Ureter (tissue), 1 donor: Measurements from ENCODE around the gene BICRA. TPM values are rescaled to one million over a fixed set of nuclear protein-coding genes. Genes with fewer than 3 reads are reported as not detected.
A peak's percentile ranks its signal among the peaks of the same experiment; 100 is the strongest.
"Not testable (repeated sequence)": the region's sequence is repeated elsewhere in the genome, so short reads cannot be mapped to it uniquely, and the experiment has no call there.

Experiments
- DNase-seq: peaks from one replicate; pipeline ENCODE4 v3.0.0-alpha.2; 2020; ENCODE audit warnings: low spot score
- total RNA-seq: library from RNA; stranded (reverse); gene quantifications from one replicate; pipeline ENCODE4 v1.2.4, GENCODE V29; 2023
- donor health status: DM: yes; HTN: yes; CAD: no.

Gene BICRA
- total RNA-seq, 1 donor from 2014 or later, result 19.4 TPM

DNA sequence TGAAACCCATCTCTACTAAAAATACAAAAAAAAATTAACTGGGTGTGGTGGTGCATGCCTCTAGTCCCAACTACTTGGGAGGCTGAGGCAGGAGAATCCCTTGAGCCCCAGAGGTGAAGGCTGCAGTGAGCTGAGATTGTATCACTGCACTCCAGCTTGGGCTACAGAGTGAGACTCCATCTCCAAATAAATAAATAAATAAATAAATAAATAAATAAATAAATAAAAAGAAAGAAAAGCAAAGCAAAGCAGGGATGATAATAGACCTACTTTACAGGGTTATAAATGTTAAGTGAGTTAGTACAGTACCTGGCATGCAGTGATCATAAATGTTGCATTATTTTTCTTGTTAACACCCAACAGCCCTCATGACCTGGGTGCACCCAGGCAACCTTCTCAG lies 105.9 kb downstream of the BICRA start:
- DNase-seq, result not testable (repeated sequence)

DNA sequence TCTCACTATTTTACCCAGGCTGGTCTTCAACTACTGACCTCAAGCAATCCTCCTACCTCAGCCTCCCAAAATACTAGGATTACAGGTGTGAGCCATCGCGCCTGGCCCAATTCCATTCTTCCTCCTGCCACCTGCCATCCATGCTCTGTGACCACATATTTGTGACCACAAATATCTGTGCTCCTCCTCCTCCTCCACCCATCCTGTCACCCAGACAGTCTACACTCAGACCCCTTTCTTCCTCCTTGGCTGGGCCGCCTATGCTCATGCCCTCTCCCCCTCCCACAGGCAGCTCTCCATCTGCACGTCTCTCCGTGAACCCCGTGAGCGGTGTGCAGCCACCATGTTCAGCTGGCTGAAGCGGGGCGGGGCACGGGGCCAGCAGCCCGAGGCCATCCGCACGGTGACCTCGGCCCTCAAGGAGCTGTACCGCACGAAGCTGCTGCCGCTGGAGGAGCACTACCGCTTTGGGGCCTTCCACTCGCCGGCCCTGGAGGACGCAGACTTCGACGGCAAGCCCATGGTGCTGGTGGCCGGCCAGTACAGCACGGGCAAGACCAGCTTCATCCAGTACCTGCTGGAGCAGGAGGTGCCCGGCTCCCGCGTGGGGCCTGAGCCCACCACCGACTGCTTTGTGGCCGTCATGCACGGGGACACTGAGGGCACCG lies 107.5 kb downstream of the BICRA start:
- DNase-seq, result no peak

DNA sequence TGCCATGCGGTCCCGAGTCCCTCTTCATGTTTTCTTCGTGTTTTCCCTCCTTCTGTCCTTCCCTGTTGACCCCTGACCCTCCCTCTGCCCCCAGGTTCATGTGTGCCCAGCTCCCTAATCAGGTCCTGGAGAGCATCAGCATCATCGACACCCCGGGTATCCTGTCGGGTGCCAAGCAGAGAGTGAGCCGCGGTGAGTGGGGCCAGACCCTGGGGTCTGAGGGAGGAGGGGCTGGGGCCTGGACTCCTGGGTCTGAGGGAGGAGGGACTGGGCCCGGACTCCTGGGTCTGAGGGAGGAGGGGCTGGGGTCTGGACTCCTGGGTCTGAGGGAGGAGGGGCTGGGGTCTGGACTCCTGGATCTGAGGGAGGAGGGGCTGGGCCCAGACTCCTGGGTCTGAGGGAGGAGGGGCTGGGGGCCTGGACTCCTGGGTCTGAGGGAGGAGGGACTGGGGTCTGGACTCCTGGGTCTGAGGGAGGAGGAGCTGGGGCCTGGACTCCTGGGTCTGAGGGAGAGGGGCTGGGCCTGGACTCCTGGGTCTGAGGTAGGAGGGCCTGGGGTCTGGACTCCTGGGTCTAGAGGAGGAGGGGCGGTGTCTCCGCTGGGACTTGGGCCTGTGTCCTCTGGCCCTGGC lies 109.6 kb downstream of the BICRA start:
- DNase-seq, result not testable (repeated sequence)

DNA sequence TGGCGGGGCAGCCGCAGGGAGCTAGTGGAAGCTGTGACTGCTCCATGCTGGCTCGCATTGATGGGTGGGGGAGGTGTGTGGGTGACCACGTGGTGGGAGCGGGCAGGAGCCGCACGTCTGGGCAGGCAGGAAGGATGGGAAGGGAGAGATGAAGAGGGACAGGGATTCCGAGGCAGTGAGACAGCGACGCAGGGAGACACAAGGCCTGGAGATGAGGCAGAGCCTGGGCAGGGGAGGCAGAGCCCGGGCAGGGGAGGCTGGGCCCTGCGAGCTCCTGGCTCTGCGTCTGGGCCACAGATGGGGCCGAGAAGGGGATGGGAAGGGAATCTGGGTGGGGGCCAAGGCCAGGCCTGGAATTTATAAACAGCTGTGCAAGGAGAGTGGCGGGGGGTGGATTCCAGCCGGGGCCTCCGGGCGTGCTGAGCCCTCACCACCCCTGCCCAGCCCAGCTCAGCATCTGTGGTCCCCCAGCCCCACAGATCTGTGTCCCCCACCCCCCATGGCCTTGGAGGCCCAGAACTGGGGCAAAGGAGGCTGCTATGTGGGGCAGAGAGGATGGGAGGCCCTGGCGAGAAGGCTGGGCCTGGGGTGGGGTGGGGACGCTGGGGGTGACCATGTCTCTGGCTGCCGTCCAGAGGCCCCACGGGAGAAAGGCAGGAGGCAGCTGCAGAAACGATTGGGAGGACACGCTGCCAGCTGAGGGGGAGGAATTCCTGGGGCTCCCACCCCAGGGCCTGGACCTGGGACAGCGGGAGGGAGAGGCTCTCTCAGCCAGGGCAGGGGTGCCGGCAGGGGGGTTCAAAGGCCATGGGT lies 110.3 kb downstream of the BICRA start:
- peak; percentile 88 for DNase-seq

DNA sequence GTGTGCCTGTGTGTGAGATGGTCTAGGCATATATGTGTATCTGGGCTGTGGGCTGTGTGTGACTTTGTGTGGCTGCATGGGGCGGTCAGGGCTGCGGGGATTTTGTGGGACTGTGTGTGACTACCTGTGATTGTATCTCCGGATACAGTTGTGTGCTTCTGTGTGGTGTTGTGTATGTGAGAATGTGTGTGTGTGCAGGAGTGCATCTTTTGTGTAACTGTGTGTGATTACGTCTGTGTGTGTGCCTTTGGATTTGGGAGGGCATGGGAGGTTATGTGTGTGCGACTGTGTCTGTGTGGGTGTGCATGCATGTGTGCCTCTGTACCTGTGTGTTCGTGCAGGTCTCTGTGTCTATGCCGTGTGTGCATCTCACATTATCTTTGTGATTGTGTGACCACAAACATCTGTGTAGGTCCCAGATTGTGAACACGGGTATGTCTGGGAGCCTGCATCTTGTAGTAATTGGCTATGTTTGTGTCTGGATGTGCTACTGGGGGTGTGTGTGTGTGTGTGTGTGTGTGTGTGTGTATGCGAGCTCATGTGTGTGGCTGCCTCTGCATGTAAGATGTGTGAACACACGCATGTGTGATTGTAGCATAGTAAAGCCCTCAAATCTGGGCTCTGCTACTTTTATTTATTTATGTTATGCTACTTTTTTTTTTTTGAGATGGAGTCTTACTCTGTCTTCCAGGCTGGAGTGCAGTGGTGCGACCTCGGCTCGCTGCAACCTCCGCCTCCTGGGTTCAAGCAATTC lies 111.9 kb downstream of the BICRA start:
- DNase-seq, result no peak

DNA sequence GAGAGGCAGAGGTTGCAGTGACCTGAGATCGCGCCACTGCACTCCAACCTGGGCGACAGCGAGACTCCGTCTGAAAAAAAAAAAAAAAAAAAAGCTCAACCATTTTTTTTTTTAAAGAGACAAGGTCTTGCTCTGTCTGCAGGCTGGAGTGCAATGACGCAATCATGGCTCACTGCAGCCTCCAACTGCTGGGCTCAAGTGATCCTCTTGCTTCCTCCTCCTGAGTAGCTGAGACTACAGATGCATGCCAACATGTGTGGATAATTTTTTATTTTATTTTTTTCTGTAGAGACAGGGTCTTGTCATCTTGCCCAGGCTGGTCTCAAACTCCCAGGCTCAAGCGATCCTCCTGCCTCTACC lies 114.6 kb downstream of the BICRA start:
- DNase-seq, result no peak

DNA sequence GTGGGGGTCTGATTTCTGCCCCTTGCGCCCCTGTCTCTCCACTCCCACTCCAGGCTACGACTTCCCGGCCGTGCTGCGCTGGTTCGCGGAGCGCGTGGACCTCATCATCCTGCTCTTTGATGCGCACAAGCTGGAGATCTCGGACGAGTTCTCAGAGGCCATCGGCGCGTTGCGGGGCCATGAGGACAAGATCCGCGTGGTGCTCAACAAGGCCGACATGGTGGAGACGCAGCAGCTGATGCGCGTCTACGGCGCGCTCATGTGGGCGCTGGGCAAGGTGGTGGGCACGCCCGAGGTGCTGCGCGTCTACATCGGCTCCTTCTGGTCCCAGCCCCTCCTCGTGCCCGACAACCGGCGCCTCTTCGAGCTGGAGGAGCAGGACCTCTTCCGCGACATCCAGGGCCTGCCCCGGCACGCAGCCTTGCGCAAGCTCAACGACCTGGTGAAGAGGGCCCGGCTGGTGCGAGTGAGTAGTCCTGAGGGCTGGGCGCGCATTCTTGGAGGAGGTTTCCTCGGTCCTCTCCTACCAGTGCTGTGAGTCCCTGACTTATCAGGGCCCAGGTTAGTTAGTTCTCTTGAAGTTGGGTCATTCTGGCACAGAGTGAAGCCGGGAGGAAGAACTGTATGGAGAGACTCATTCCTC lies 116.9 kb downstream of the BICRA start:
- DNase-seq, result peak; percentile 80

DNA sequence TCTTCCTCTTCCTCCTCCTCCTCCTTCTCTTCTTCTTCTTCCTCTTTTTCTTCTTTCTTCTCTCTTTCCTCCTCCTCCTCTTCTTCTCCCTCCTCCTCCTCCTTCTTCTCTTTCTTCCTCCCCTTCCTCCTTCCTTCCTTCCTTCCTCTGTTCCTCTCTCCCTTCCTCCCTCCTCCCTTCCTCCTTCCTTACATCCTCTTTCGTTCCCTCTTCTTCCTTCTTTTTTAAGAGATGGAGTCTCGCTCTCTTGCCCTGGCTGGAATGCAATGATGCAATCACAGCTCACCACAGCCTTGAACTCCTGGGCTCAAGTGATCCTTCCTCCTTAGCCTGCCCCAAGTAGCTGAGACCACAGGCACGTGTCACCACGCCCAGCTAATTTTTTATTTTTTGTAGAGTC lies 117.5 kb downstream of the BICRA start:
- no peak for DNase-seq

DNA sequence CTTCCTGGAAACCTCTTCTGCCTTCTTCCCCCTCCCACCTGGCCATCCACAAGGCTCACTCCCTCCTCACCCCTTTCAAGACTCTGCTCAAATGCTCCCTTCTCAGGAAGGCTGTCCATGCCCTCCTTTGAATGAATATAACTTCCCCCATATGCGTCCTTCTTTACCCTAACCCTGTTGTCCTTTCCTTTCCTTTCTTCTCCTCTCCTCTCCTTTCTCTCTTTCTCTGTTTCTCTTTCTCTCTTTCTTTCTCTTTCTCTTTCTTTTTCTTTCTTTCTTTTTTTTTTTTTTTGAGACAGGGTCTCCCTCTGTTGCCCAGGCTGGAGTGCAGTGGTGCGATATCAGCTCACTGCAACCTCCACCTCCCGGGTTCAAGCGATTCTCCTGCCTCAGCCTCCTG lies 119.4 kb downstream of the BICRA start:
- not testable (repeated sequence) for DNase-seq

DNA sequence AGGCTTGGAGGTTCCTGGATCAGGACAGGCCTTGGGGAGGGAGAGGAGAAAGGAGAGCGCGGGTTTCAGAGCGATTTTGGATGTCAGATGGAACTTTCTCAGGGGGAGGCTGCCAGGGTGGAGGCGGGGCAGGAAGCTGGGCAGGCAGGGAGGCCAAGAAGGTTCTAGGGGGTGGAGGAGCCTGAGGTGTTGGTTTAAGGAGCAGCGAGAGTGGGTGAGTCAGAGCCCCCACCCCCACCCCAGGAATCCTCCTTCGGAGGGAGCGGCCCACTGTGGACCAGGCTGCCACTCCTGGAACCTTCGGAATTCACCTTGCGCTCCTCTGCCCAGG lies 120.5 kb downstream of the BICRA start:
- DNase-seq, result peak; percentile 80

DNA sequence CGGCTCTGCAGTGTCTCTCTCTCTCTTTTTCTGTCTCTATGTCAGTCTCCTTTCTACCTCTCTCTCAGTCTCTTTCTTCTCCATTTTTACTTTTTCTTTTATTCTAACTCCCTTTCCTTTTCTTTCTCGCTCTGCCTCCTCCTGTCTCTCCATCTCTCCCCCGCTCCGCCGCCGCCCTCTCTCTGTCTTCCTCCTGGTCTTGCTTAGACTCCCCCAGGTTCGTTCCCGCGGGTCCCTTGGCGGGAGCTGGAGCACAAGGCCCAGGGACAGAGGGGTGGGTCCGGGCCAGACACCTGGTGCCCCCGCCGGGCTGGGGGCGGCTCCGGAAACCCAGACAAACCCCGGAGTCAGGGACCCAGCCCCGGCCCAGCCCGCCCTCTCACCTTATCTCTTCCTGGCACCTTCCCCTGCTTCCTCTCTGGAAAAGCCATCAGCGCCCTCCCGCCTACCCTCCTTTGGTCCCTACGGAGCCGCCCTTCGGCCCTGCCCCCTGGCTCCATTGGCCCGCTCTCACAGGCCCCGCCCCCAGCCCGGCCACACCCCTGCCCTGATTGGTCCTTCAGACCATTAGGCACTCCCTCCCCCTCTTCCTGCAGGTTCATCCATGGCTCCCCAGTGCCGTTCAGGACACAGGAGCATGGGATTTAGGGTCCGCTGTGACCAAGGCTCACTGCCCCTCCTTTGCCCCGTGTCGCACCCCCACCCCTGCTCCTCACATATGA lies 121.0 kb downstream of the BICRA start:
- peak; percentile 74 for DNase-seq

DNA sequence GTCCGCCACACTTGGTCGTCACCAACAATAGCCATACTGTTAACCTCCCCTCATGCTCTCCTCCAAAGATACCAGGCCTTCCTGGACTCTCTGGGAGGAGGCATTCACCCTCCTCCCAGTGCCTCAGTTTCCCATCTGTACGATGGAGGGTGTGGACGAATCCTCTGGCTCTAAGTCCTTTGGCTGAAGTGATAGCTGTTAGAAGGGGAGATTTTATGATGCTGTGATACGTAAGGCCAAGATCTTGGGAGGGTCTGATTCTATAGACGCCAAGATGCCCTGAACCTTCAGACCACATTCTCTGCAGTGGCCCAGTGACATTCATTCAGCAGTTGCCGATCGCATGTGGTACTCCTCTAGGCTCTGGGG lies 121.6 kb downstream of the BICRA start:
- no peak for DNase-seq

DNA sequence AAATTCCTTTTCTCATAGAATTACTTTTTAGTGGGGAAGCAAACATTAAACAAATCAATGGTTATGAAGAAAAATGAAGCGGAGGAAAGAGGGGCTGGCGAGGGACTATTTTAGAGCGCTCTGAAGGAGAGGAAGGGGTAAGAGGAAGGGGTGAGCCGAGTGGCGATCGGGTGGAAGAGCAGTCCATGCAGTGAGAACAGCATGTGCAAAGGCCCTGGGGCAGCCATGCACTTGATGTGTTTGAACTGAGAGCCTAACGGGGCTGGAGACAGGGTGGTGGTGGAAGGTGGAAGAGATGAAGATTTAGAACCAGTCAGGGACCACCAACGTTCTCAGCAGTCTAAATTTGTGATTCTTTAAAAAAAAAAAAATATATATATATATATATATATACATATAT lies 122.0 kb downstream of the BICRA start:
- DNase-seq, result no peak

DNA sequence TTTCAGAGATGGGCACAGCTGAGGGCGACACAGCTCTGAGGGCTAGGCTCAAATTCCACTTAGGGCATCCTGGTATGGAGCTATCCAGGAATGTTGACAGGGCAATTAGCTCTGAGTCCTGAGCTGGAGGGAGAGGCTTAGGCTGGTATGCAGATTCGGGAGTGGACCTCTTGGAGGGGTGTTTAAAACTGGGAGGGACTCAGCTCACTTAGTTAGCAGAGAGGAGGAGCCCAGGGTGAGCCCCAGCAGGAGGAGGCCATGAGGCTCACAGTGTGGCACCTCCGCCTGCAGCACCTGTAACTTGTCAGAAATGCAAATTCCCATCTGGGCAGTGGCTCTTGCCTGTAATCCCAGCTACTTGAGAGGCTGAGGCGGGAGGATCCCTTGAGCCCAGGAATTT lies 126.2 kb downstream of the BICRA start:
- DNase-seq, result no peak

DNA sequence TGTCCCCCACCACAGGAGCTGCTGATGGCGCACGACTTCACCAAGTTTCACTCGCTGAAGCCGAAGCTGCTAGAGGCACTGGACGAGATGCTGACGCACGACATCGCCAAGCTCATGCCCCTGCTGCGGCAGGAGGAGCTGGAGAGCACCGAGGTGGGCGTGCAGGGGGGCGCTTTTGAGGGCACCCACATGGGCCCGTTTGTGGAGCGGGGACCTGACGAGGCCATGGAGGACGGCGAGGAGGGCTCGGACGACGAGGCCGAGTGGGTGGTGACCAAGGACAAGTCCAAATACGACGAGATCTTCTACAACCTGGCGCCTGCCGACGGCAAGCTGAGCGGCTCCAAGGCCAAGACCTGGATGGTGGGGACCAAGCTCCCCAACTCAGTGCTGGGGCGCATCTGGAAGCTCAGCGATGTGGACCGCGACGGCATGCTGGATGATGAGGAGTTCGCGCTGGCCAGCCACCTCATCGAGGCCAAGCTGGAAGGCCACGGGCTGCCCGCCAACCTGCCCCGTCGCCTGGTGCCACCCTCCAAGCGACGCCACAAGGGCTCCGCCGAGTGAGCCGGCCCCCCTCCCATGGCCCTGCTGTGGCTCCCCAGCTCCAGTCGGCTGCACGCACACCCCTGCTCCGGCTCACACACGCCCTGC lies 132.1 kb downstream of the BICRA start:
- DNase-seq, result no peak

DNA sequence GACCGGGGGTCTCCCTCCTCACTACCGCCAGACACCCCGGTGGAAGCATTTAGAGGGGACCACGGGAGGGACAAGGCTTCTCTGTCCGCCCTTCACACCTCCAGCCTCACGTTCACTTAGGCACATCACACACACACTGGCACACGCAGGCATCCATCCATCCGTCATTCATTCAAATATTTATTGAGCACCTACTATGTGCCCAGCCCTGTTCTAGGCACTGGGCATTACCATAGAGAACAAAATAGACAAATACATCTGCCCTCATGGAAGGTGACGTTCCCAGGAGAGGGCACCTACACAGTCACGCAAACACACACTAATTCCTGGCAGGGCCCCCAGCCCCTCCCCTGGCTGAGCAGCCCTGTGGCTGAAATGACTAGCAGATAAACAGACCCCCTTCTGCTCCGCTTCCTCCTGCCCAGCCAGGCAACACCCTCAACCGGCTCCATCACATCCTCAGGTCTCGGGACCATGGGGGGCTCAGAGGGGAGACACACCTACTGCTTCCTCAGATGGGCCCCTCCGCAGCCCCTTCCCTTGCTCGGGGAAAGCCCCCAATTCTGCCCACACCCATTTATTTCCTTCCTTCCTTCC lies 132.7 kb downstream of the BICRA start:
- no peak for DNase-seq

DNA sequence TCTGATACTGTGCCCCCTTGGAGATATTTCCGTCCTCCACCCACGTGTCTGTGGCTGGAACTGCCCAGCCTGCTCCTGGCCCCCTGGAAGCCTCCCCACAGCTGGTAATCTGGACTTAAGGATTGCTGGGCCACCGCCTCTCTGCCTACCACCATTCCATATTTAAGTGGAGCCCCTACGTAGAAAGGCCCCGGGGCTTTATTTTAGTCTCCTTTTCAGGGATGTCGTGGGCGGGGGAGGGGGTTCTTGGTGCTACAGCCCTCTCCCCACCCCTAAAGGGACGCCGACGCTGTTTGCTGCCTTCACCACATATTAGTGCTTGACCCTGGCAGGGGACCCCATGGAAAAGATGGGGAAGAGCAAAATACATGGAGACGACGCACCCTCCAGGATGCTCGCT lies 133.7 kb downstream of the BICRA start:
- no peak for DNase-seq

DNA sequence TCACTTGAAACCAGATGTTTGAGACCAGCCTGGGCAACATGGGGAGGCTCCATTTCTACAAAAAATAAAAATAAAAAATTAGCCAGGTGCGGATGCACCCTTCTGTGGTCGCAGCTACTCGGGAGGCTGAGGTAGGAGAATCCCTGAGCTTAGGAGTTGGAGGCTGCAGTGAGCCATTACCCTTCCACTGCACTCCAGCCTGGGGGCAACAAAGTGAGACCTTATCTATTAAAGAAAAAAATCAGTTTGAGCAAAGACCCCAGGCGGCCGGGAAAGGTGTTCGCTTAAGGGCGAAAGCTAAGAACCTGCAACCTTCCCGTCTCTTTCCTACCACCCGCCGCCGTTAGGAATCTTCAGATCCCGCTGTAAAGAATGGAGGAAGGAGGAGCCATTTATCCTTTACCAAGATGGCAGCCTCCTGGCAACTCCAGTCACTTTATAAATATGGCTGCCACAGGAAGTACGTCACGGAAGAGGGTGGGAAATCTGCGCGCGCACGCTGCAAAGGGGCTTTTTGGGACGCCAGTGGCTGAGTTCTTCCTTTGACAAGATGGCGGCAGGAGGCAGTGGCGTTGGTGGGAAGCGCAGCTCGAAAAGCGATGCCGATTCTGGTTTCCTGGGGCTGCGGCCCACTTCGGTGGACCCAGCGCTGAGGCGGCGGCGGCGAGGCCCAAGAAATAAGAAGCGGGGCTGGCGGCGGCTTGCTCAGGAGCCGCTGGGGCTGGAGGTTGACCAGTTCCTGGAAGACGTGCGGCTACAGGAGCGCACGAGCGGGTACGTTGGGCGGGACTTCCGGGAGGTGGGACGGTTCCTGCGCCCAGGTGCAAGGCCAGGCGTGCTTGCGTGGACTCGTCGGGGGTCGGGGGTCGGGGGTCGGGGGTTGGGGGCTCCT lies 136.3 kb downstream of the BICRA start, which contains the start of gene NOP53:
Gene NOP53, plus strand, starts transcription at position 537 of the 892 bp plus-strand sequence. Its CDS starts 14 bp downstream, at position 551.
- peak; percentile 99 for DNase-seq

DNA sequence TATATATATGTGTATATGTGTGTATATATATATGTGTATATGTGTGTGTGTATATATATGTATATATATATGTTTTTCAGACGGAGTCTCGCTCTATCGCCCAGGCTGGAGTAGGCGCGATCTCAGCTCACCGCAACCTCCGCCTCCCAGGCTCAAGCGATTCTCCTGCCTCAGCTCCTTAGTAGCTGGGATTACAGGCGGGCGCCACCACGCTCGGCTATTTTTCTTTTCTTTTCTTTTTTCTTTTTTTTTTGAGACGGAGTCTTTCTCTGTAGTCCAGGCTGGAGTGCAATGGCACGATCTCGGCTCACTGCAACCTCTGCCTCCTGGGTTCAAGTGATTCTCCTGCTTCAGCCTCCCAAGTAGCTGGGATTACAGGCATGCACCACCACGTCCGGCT lies 137.2 kb downstream of the BICRA start:
- not testable (repeated sequence) for DNase-seq
